Choroid plexus epithelial cell (primary cell): ENCODE measurements around the gene PDC.

Source experiments
- DNase-seq: peaks from one replicate; pipeline ENCODE4 v3.0.0-alpha.2; 2010; ENCODE audit warnings: low read depth
- H3K4me3 ChIP-seq: 2 replicates; pipeline ENCODE4 v1.5.1; 2011; ENCODE audit warnings: low read depth, mild to moderate bottlenecking, control low read depth, low read length, moderate library complexity
- CTCF ChIP-seq: conservative IDR thresholded peaks from 2 replicates; pipeline ENCODE4 v1.5.1; 2011; ENCODE audit warnings: low read depth, mild to moderate bottlenecking, control low read depth, inconsistent platforms, low read length, moderate library complexity

The PDC gene

GRCh38 chr1:186446152-186446551, 14.8 kb downstream of the PDC start:
- no peak for DNase-seq
- no peak overlapping the region for H3K4me3 ChIP-seq
- no peak for TF ChIP-seq CTCF

DNA sequence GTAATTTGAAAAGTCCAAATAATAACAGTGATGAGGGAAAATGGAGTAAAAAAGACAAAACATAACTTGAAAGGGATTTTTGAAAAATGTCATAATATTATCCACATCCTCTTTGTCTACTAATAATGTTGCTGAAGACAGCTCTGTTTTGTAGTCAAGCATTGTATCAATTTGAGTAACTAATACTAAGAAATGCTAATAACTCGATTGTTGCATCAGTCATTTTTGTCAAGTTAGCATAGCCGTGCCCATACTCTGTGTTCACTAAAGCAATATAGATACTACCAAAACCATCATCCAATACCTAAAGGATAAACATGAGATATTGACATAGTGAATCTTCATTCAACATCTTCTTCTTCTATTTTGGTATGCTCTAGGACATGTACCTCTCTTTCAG, 17.3 kb downstream of the PDC start:
- no peak for DNase-seq
- no peak overlapping the region for H3K4me3 ChIP-seq
- TF ChIP-seq CTCF: no peak

DNA sequence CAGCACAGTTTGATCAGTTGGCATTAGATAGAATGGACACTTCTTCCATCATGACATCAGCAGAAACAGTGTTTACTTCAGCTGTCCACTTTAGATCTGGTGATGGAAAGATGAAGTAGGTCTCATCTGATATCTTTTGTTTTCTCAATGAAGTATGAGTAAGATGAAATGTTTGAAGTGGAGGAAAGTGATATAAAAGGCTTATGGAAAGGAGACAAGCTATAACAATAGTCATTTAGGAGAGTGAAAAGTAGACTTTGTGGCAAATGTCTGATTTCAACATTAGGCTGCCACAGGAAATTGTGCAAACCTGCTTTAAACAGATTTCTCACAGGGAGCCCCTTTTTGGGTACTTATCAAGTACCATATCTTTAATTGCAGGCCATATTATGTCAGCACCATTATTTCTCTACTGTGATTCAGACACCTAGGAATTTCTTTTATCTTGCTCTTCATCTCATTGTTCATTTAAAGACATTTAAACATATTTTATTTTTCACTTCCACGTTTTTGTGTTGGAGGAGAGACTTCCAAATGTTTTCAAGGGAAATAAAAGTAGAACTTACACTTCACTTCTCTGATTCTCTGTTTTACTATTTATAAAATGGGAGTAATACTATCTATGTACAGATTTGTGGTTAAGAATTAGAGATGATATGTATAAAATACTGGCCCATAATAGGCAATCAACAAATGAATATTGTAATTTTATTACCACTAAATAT, 18.1 kb downstream of the PDC start:
- no peak for TF ChIP-seq CTCF
- no peak overlapping the region for H3K4me3 ChIP-seq
- peak; percentile 34 for DNase-seq

GRCh38 chr1:186440584-186440983, 20.3 kb downstream of the PDC start:
- DNase-seq: no peak
- H3K4me3 ChIP-seq: no peak overlapping the region
- no peak for TF ChIP-seq CTCF

DNA sequence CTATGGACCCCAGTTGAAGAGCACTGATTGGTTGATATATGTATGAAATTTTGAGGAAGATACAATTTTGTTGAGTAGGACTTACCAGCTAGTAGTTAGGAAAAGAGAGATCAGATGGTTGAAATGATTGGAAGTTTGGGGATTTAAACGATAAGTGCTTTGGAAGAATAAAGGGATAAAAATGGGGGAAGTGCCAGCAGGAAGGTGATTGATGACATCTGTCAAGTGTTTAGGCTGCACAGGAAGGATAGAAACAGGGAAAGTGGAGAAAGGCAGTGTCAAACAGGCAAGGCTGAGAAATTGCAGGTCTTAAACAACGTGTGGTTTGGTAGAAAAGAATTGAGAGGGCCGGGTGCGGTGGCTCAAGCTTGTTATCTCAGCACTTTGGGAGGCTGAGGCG, 22.3 kb downstream of the PDC start:
- TF ChIP-seq CTCF: no peak
- no peak overlapping the region for H3K4me3 ChIP-seq
- no peak for DNase-seq

DNA sequence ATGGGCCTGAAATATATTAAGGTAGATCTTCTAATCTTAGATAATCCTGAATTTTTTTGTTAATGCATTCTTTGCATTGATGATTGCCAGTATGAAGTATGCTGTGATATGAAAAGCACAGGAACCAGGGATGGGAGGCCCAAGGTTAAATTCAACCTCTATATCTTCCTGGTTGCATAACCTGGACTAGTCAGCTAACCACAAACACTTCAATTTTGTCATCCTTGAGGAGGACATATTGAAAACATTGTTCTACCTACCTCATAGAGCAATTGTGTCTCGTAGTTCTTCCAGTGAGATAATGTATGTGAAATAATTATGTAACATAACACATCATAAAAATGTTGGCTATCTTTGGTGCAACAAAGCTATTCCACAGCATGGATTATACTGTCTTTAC, 25.6 kb downstream of the PDC start:
- TF ChIP-seq CTCF: no peak
- peak; percentile 46 for DNase-seq

GRCh38 chr1:186429017-186429416, 31.9 kb downstream of the PDC start:
- DNase-seq: peak; percentile 23
- no peak for TF ChIP-seq CTCF
- H3K4me3 ChIP-seq: no peak overlapping the region

More for the DNA sequence above, 25.6 kb downstream of the PDC start:
- no peak overlapping the region for H3K4me3 ChIP-seq
